ENCODE results near the gene GLIS2. TPM values are rescaled to one million over a fixed set of nuclear protein-coding genes. Genes with fewer than 3 reads are reported as not detected.
A peak's percentile ranks its signal among the peaks of the same experiment; 100 is the strongest.

The GLIS2 gene
- total RNA-seq, 2 donors from 2014 or later: 0.16 to 0.80 TPM

- Mint-ChIP-seq H3K36me3 (no peaks in the 10 kb centered on the region), H3K27ac (no peak overlapping the region), H3K9me3 (no peaks in the 10 kb centered on the region)
- no peak for ATAC-seq
- DNase-seq (ENCODE audit: low spot score in 2 of 2): no peak
Measured at GRCh38 chr16:4366016-4366415, 50.1 kb downstream of the GLIS2 start.

DNA sequence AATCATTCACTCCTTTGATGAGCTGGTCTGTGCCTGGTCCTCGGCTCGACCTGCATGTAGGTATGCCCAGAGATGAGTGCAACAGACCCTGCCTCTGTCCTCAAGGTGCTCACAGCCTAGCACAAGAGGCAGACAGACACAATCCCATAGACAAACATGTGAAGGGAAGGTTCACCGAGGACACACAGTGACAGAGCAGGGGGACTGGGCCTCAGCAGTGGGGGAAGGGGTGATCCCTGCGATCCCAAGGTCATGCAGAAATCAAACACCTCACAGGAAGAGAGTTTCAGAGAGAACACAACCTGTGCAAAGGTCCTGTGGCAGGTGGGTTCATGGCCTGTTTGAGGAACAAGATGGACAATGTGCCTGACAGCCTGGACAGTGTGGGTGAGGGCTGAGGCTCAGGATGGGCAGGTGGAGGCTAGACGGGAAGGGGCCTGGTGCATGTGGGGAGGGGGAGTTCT lies 51.6 kb downstream of the GLIS2 start:
- DNase-seq (ENCODE audit: low spot score in 2 of 2) (no peak), ATAC-seq (no peak)
- Mint-ChIP-seq H3K36me3 (no peaks in the 10 kb centered on the region), H3K27ac (peak overlapping the region in 1 of 2 donors; percentile 86), H3K9me3 (no peaks in the 10 kb centered on the region)

DNA sequence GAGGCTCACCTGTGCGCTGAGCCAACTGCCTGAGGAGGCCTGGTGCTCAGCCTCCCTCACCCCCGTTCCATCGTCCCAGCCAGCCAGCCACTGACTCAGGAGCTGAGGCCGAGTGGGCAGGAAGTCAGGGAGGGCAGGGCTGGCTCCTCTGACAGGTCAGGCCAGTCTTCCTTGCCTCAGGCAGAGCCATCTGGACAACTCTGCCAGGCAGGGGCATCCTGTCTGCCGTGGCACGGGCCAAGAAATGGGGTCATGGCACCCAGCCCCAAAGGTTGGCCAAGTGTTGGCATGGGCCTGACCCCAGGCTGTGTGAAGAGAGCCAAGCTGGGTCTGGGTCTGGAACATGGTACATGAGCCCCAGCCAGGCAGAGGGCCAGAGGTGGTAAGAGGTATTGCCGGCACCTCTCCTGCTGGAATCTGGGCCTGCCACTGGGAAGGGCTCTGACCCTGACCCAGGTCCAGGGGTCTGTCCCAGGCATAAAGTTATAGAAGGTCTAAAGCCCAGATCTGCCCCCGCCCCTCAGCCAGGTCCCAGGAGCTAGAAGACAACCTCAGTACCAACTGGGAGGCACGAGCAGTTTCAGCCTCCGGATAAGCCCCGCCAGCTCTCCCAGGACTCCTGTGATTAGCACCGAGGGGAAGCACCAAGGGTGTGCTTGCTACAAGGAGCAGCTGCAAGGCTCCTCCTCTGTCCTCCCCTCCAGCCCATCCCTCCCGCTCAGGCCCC lies 53.3 kb downstream of the GLIS2 start:
- Mint-ChIP-seq H3K9me3 (no peaks in the 10 kb centered on the region), H3K36me3 (no peaks in the 10 kb centered on the region), H3K27ac (no peak overlapping the region)
- DNase-seq (ENCODE audit: low spot score in 2 of 2) (no peak), ATAC-seq (no peak)

GRCh38 chr16:4370151-4370550 lies 54.3 kb downstream of the GLIS2 start:
- ATAC-seq (no peak), DNase-seq (ENCODE audit: low spot score in 2 of 2) (no peak)
- Mint-ChIP-seq H3K27ac (peak overlapping the region in 1 of 2 donors; percentile 88), H3K36me3 (no peaks in the 10 kb centered on the region), H3K9me3 (no peaks in the 10 kb centered on the region)

DNA sequence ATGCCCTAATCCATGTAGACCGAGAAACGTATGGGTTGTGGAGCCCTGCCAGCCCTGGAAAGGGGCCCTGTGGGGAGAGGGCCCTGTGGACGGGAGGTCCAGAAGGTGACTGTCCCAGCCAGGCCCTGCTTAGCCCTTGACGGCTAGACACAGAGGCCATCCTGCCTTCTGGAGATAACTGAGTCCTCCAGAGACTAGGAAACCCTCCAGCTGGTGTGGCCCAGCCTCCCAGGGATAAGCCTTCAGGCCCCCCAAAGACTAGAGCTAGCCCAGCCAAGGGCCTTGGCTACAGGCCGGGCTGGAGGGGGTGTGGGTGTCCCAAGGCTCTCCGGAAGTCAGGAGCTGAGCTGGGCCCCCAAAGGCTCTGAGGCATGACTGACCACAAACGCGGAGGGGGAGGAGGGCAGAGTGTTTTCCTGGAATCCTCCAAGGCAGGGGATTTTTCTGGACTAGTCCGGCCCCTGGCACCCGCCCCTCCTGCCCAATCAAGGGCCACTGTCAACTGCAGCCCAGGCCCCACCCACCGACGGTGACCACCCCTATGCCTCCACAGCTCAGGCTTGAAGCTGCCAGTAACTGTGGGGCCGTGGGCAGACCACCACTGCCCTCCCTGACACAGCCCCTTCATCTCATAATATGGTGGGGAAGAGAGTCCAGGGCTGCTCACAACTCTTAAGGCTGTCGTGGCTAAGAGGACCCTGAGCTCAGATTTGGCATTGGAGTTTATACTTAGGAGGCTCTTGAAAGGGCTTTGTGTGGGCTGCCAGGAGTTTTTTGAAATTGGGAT lies 54.9 kb downstream of the GLIS2 start:
- Mint-ChIP-seq H3K36me3 (no peaks in the 10 kb centered on the region), H3K27ac (no peak overlapping the region), H3K9me3 (no peaks in the 10 kb centered on the region)
- ATAC-seq (no peak), DNase-seq (ENCODE audit: low spot score in 2 of 2) (no peak)

DNA sequence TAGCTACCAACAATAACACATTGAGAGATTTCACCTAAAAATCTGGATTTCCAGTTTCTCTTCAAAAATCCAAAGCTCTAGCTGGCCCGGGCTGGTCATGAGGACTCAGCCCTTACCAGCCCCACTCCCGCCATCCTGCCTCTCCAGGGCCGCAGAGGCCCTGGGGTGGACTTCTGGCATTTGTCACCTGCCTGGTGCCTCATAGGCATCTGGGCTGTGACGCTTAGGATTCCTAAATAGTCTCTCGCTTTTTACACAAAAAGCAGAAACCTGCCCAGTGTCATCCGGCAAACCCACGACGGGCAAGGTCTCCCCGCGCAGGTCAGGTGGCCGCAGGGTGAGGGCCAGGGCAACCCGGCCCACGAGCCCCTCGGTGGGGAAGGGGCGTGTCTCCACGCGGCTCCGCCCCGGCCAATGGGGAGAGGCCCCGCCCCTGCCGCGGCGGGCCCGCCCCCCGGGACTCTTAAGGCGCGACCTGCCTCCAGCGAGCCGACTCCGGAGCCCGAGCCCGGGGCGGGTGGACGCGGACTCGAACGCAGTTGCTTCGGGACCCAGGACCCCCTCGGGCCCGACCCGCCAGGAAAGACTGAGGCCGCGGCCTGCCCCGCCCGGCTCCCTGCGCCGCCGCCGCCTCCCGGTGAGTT lies 55.6 kb downstream of the GLIS2 start, which contains the start of gene VASN:
VASN (plus strand) TSS at position 492 of the 644 bp plus-strand sequence. CDS start 9,030 bp downstream, outside the sequence.
- ATAC-seq (peak; percentile 76 to 89), DNase-seq (ENCODE audit: low spot score in 2 of 2) (peak; percentile 68 to 86)
- H3K9me3 Mint-ChIP-seq: no peaks in the 10 kb centered on the region
- peak within 1 kb of the TSS in 1 of 2 donors; percentile 50 for H3K27ac Mint-ChIP-seq
- H3K36me3 Mint-ChIP-seq: no peaks in the 10 kb centered on the region

DNA sequence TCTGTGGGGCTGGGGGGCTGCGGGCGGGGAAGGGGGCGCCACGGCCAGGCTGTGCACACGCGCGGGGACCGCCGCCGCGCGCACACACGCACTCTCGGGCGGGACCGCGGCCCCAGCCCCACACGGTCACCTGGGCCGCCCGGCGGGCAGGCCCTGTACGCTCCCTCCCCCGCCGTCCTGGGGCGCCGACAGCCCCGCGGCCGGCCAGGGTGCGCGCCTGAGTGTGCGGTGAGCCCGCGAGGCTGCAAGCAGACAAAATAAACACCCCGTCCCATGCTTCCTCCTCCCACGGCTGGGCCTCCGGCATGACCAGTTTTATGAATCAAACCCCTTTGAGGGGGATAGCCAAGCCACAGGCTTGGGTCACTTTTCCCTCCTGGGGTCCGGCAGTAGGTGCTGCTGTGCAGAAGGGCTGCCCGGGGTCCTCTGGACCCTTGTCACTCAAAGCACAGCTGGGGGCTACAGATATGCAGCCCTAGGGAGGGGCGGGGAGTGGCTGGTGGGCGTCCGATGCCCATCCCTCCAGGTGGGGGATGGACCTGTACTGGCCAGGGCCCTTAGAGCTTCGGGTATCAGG lies 56.2 kb downstream of the GLIS2 start:
- Mint-ChIP-seq H3K9me3 (no peaks in the 10 kb centered on the region), H3K36me3 (no peaks in the 10 kb centered on the region), H3K27ac (peak overlapping the region in 1 of 2 donors; percentile 50)
- peak; percentile 51 to 73 for ATAC-seq
- DNase-seq (ENCODE audit: low spot score in 2 of 2): peak in 1 of 2 donors; percentile 34

DNA sequence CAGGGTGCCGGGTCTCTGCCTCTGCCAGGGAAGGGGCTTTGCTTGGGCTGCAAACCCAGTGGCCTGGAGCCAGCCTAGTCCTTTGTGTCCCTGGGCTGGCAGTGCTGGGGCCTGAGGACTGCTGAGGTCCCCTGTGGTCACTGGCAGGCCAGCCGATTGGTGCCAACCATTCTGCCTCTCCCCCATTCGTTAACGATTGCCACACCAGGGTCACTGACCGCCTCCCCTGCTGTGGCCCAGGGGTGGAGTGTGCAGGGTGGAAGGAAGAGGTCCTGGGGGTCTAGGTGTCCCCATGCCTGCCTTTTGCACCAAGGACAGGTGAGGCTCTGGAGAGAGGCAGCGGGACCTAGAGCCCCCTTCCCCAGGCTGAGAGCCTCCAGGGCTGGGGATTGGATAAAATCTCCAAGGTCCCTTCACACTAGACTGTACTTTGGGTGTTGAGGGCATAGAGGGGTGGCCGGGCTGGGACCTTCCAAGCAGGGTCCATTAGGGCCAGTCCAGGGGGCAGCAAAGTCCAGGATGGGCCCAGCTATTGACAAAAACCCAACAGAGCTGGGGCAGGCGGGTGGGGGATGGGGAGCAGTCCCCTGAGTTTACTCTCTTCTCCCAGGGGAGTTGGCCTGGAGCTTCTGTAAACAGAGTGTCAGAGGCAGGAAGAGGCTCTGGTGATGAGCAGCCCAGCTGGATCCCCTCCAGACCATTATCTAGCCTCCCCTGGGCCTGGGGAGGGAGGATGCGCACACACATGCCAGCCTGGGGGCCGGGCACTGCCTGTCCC lies 56.9 kb downstream of the GLIS2 start:
- Mint-ChIP-seq H3K36me3 (no peaks in the 10 kb centered on the region), H3K9me3 (no peaks in the 10 kb centered on the region), H3K27ac (no peak overlapping the region)
- ATAC-seq (no peak), DNase-seq (ENCODE audit: low spot score in 2 of 2) (no peak)

DNA sequence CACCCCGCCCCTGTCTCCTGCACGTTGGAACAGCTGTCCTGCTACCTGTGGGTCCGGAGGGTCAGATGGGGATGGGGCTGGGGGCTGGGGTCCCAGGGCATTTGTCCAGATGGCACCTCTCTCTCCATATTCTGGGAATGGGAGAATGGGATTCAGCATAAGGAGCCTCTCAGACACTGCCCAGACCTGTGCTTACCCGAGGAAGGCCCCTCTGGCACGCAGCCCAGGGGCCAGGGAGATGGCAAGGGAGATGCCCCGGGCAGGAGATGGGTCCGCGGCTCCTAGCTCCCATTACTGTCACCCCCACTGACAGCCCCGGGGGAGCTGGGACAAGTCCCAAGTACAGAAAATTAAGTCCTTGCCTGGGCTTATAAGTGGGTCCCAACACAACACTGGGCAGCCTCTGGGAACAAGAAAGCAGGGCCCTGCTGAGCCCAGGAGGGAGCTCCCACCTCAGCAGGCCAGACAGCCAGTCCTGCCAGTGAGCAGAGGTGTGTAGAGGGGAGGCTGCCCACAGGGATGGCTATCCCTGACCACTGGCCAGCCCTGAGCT lies 57.6 kb downstream of the GLIS2 start:
- Mint-ChIP-seq H3K9me3 (no peaks in the 10 kb centered on the region), H3K27ac (no peak overlapping the region), H3K36me3 (no peaks in the 10 kb centered on the region)
- no peak for DNase-seq (ENCODE audit: low spot score in 2 of 2)
- no peak for ATAC-seq

DNA sequence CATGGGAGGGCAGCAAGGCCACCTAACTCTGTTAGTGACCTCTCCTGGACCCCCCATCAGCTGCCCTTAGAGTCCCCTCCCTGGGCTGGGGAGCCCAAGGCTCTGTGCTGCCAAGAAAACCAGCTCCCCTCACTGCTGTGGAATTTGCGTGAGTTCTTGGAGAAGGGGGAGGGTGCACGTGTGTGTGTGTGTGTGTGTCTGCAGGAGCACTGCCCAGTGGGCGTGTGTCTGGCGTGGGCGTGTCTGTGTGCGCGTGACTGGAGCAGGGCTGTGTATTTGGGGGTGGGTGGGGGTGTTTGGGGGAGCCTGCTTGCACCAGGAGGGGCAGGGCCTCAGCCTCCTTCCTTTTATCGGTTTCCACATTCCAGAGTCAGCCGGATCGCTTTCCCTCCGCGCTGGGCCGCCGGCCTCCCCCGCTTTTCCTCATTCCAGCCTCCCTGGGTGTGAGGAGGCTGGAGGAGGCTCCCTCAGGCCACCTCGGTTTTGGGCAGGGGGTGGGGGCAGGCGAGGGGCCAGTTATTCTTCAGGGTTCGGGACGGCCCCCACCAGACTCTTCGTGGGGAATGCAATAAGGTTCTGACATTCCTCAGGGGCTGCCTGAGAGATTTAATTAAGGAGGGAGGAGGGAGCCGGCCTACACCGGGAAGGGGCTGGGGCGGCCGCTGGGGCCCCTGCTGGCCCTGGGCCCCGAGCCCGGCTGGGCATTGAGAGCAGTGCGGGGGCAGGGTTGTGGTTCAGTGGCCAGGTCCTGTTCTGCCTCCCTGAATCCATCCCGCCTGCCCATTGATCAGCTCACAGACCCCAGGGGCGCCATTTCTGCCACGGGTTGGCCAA lies 58.3 kb downstream of the GLIS2 start:
- Mint-ChIP-seq H3K27ac (no peak overlapping the region), H3K9me3 (no peaks in the 10 kb centered on the region), H3K36me3 (no peaks in the 10 kb centered on the region)
- ATAC-seq: no peak
- no peak for DNase-seq (ENCODE audit: low spot score in 2 of 2)

- Mint-ChIP-seq H3K9me3 (no peaks in the 10 kb centered on the region), H3K36me3 (no peaks in the 10 kb centered on the region), H3K27ac (no peak overlapping the region)
Measured at GRCh38 chr16:4375717-4376116, 59.9 kb downstream of the GLIS2 start.

GRCh38 chr16:4376126-4376892 lies 60.4 kb downstream of the GLIS2 start:
- ATAC-seq (no peak), DNase-seq (ENCODE audit: low spot score in 2 of 2) (no peak)
- H3K9me3 Mint-ChIP-seq: no peaks in the 10 kb centered on the region

More at GRCh38 chr16:4375717-4376116, 59.9 kb downstream of the GLIS2 start:
- DNase-seq (ENCODE audit: low spot score in 2 of 2) (no peak), ATAC-seq (no peak)

DNA sequence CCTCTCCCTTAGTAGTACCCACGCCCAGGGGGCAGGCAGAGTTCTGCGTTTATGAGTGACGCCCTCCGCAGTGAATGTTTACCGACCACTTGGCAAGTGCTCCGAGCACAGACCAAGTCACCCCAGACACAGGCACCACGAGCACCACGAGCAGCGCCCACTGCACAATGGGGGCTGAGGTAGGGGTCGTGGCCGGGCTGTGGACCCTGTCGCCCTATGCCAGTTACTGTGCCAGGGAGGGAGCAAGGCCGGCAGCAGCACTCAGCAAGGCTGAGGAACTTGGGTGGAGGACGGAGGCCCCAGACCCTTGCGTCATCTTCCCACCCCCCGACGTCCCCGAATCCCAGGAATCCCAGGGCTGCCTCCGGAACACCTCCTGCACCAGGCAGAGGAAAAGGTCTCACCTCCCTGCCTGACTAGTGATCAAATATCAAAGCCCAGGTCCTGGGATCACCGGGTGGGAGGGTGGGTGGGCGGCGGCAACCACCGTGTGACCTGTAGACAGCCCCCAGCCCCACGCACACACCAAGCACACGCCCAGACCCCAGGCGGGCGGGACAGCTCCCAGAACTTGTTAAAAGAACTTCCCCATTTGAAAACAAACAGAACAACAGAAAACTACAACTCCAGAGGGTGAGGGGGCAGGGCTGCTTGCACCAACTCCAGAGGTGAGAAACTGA lies 61.2 kb downstream of the GLIS2 start:
- Mint-ChIP-seq H3K36me3 (no peaks in the 10 kb centered on the region), H3K27ac (no peak overlapping the region), H3K9me3 (no peaks in the 10 kb centered on the region)
- ATAC-seq: no peak
- no peak for DNase-seq (ENCODE audit: low spot score in 2 of 2)

More at GRCh38 chr16:4376126-4376892, 60.4 kb downstream of the GLIS2 start:
- Mint-ChIP-seq H3K36me3 (no peaks in the 10 kb centered on the region), H3K27ac (no peak overlapping the region)

- Mint-ChIP-seq H3K27ac (peak overlapping the region in 1 of 2 donors; percentile 9), H3K9me3 (no peaks in the 10 kb centered on the region), H3K36me3 (no peaks in the 10 kb centered on the region)
- ATAC-seq (no peak), DNase-seq (ENCODE audit: low spot score in 2 of 2) (no peak)
Measured at GRCh38 chr16:4377573-4378154, 61.8 kb downstream of the GLIS2 start.
